CD4-positive, CD25-positive, alpha-beta regulatory T cell (primary cell): ENCODE measurements around the gene RYR2. TPM values are rescaled to one million over a fixed set of nuclear protein-coding genes. Genes with fewer than 3 reads are reported as not detected.

ENCODE experiments used
- ATAC-seq, 2 donors: fragments of 150-1000 bp; cut with Tn5 transposase; one replicate each; pipeline ENCODE4 v1.10.0; 2021; ENCODE audit warnings: low read depth in 2 of 2, moderate number of reproducible peaks in 2 of 2, moderate library complexity in 1 of 2
- DNase-seq, 3 donors: peaks; one replicate each; pipeline versions ENCODE4 v3.0.0 to v3.0.0-alpha.2; 2012 to 2022; ENCODE audit warnings: mixed read lengths in 1 of 3
- H3K27ac ChIP-seq: one replicate; pipeline ENCODE4 v1.7.0; 2013; ENCODE audit warnings: mild to moderate bottlenecking, low read length; ENCODE audit not compliant: insufficient read depth, poor library complexity, severe bottlenecking
- H3K27me3 ChIP-seq: one replicate; pipeline ENCODE4 v1.7.0; 2013; ENCODE audit warnings: low read length; ENCODE audit not compliant: control insufficient read depth, insufficient read depth
- H3K36me3 ChIP-seq: one replicate; pipeline ENCODE4 v1.7.0; 2013; ENCODE audit warnings: mild to moderate bottlenecking, low read length, moderate library complexity; ENCODE audit not compliant: control insufficient read depth, insufficient read depth
- H3K4me1 ChIP-seq: 2 replicates; pipeline ENCODE4 v1.7.0; 2013; ENCODE audit warnings: mild to moderate bottlenecking, low read length; ENCODE audit not compliant: insufficient read depth, control insufficient read depth, poor library complexity, severe bottlenecking
- H3K4me3 ChIP-seq: one replicate; pipeline ENCODE4 v1.7.0; 2013; ENCODE audit warnings: low read depth, mild to moderate bottlenecking, low read length, moderate library complexity
- H3K9me3 ChIP-seq, 2 experiments: 1 replicate in 1 of 2; 2 replicates in 1 of 2; pipeline ENCODE4 v1.7.0; 2013; ENCODE audit warnings: low read length in 2 of 2, mild to moderate bottlenecking in 1 of 2, moderate library complexity in 1 of 2; ENCODE audit not compliant: control insufficient read depth in 2 of 2
- H3K27ac Mint-ChIP-seq, 3 donors: one replicate each; pipeline ENCODE4 v1.8.0; 2020 to 2022; ENCODE audit warnings: mild to moderate bottlenecking in 3 of 3, mixed read lengths in 3 of 3, moderate library complexity in 2 of 3
- H3K27me3 Mint-ChIP-seq: one replicate; pipeline ENCODE4 v1.8.0; 2022; ENCODE audit warnings: mild to moderate bottlenecking, mixed read lengths
- H3K36me3 Mint-ChIP-seq: one replicate; pipeline ENCODE4 v1.8.0; 2020; ENCODE audit warnings: mixed read lengths
- H3K4me1 Mint-ChIP-seq, 4 donors: one replicate each; pipeline ENCODE4 v1.8.0; 2020 to 2022; ENCODE audit warnings: mixed read lengths in 4 of 4, mild to moderate bottlenecking in 1 of 4
- H3K4me3 Mint-ChIP-seq, 4 donors: one replicate each; pipeline ENCODE4 v1.8.0; 2020 to 2022; ENCODE audit warnings: mild to moderate bottlenecking in 4 of 4, mixed read lengths in 4 of 4, moderate library complexity in 3 of 4
- H3K9me3 Mint-ChIP-seq, 7 donors: one replicate each; pipeline ENCODE4 v1.8.0; 2020 to 2022; ENCODE audit warnings: mixed read lengths in 7 of 7, mild to moderate bottlenecking in 3 of 7, moderate library complexity in 2 of 7
- polyA plus RNA-seq, 4 donors: library from polyadenylated mRNA; unstranded; fragments of 300-500 nt; fragmentation: Illumina TruSeq; gene quantifications; one replicate each; pipeline ENCODE4 v1.2.3, GENCODE V29; 2021
- total RNA-seq: library from RNA; stranded (reverse); gene quantifications from one replicate; pipeline ENCODE4 v1.2.3, GENCODE V29; 2022

The RYR2 gene
- total and polyA plus RNA-seq, 5 donors from 2014 or later = 0.02 to 0.40 TPM; not detected in 3

GRCh38 chr1:237610157-237610556 lies 568.2 kb downstream of the RYR2 start:
- DNase-seq (no peak), ATAC-seq (no peak)
- Histone ChIP-seq H3K4me1 (no peaks in the 10 kb centered on the region), H3K27ac (no peak overlapping the region), H3K27me3 (no peaks in the 10 kb centered on the region), H3K36me3 (no peaks in the 10 kb centered on the region), H3K9me3 (no peaks in the 10 kb centered on the region), H3K4me3 (no peak overlapping the region)
- Mint-ChIP-seq H3K4me1 (peaks cover 0 to 5% (median 0%) of the 10 kb centered on the region in 4 donors), H3K27ac (no peak overlapping the region), H3K27me3 (no peaks in the 10 kb centered on the region), H3K4me3 (no peak overlapping the region), H3K9me3 (peaks cover 4 to 15% (median 7%) of the 10 kb centered on the region in 7 donors), H3K36me3 (no peaks in the 10 kb centered on the region)

- DNase-seq (no peak), ATAC-seq (no peak)
- no peaks in the 10 kb centered on the region for H3K4me1 Mint-ChIP-seq
- no peaks in the 10 kb centered on the region for H3K36me3 Mint-ChIP-seq
- peaks cover 0 to 22% (median 9%) of the 10 kb centered on the region in 7 donors for H3K9me3 Mint-ChIP-seq
- H3K4me3 Mint-ChIP-seq = no peak overlapping the region
- no peaks in the 10 kb centered on the region for H3K4me1 ChIP-seq
- no peak overlapping the region for H3K27ac ChIP-seq
- no peak overlapping the region for H3K4me3 ChIP-seq
- H3K27me3 ChIP-seq = no peaks in the 10 kb centered on the region
- H3K36me3 ChIP-seq = no peaks in the 10 kb centered on the region
- no peaks in the 10 kb centered on the region for H3K27me3 Mint-ChIP-seq
- H3K9me3 ChIP-seq = peaks cover 0 to 10% of the 10 kb centered on the region in 2 experiments
- no peak overlapping the region for H3K27ac Mint-ChIP-seq
Measured at GRCh38 chr1:237613984-237614383, 572.0 kb downstream of the RYR2 start.

- DNase-seq (no peak), ATAC-seq (no peak)
- Mint-ChIP-seq H3K4me3 (no peak overlapping the region), H3K9me3 (peaks cover 0 to 21% (median 7%) of the 10 kb centered on the region in 7 donors), H3K27ac (no peak overlapping the region), H3K4me1 (no peaks in the 10 kb centered on the region), H3K36me3 (no peaks in the 10 kb centered on the region), H3K27me3 (no peaks in the 10 kb centered on the region)
- H3K27me3 ChIP-seq = no peaks in the 10 kb centered on the region
- no peak overlapping the region for H3K4me3 ChIP-seq
- no peaks in the 10 kb centered on the region for H3K4me1 ChIP-seq
- H3K9me3 ChIP-seq = peaks cover 0 to 11% of the 10 kb centered on the region in 2 experiments
- H3K27ac ChIP-seq = no peak overlapping the region
- H3K36me3 ChIP-seq = no peaks in the 10 kb centered on the region
Measured at GRCh38 chr1:237619553-237619952, 577.6 kb downstream of the RYR2 start.

- Histone ChIP-seq H3K27ac (no peak overlapping the region), H3K36me3 (no peaks in the 10 kb centered on the region), H3K4me1 (no peaks in the 10 kb centered on the region), H3K27me3 (no peaks in the 10 kb centered on the region), H3K9me3 (no peaks in the 10 kb centered on the region), H3K4me3 (no peak overlapping the region)
- DNase-seq = no peak
- H3K9me3 Mint-ChIP-seq = peaks cover 2 to 7% (median 5%) of the 10 kb centered on the region in 7 donors
- no peak overlapping the region for H3K27ac Mint-ChIP-seq
- no peak overlapping the region for H3K4me3 Mint-ChIP-seq
- H3K27me3 Mint-ChIP-seq = peaks cover 4% of the 10 kb centered on the region
- H3K36me3 Mint-ChIP-seq = no peaks in the 10 kb centered on the region
- no peak for ATAC-seq
- no peaks in the 10 kb centered on the region for H3K4me1 Mint-ChIP-seq
Measured at GRCh38 chr1:237634922-237635321, 592.9 kb downstream of the RYR2 start.

GRCh38 chr1:237638555-237638954 lies 596.6 kb downstream of the RYR2 start:
- ATAC-seq (no peak), DNase-seq (no peak)
- Mint-ChIP-seq H3K4me1 (no peaks in the 10 kb centered on the region), H3K9me3 (peaks cover 1 to 7% (median 6%) of the 10 kb centered on the region in 7 donors), H3K4me3 (no peak overlapping the region), H3K36me3 (no peaks in the 10 kb centered on the region), H3K27ac (no peak overlapping the region), H3K27me3 (peaks cover 4% of the 10 kb centered on the region)
- H3K27ac ChIP-seq = no peak overlapping the region
- no peaks in the 10 kb centered on the region for H3K27me3 ChIP-seq
- H3K4me1 ChIP-seq = no peaks in the 10 kb centered on the region
- H3K4me3 ChIP-seq = no peak overlapping the region
- H3K9me3 ChIP-seq = no peaks in the 10 kb centered on the region
- no peaks in the 10 kb centered on the region for H3K36me3 ChIP-seq

- Histone ChIP-seq H3K27me3 (no peaks in the 10 kb centered on the region), H3K9me3 (no peaks in the 10 kb centered on the region), H3K4me1 (no peaks in the 10 kb centered on the region), H3K36me3 (no peaks in the 10 kb centered on the region), H3K4me3 (no peak overlapping the region), H3K27ac (no peak overlapping the region)
- H3K9me3 Mint-ChIP-seq = peaks cover 0 to 8% (median 1%) of the 10 kb centered on the region in 7 donors
- ATAC-seq (no peak), DNase-seq (no peak)
- peaks cover 4% of the 10 kb centered on the region for H3K27me3 Mint-ChIP-seq
- no peak overlapping the region for H3K27ac Mint-ChIP-seq
- no peaks in the 10 kb centered on the region for H3K36me3 Mint-ChIP-seq
- no peaks in the 10 kb centered on the region for H3K4me1 Mint-ChIP-seq
- H3K4me3 Mint-ChIP-seq = no peak overlapping the region
Measured at GRCh38 chr1:237640011-237640671, 598.2 kb downstream of the RYR2 start.

GRCh38 chr1:237640966-237641365 lies 599.0 kb downstream of the RYR2 start:
- no peak overlapping the region for H3K4me3 Mint-ChIP-seq
- DNase-seq (no peak), ATAC-seq (no peak)
- H3K27me3 Mint-ChIP-seq = peaks cover 4% of the 10 kb centered on the region
- no peaks in the 10 kb centered on the region for H3K4me1 Mint-ChIP-seq
- peaks cover 0 to 6% (median 1%) of the 10 kb centered on the region in 7 donors for H3K9me3 Mint-ChIP-seq
- H3K36me3 Mint-ChIP-seq = no peaks in the 10 kb centered on the region
- Histone ChIP-seq H3K27me3 (no peaks in the 10 kb centered on the region), H3K4me3 (no peak overlapping the region), H3K4me1 (no peaks in the 10 kb centered on the region), H3K27ac (no peak overlapping the region), H3K9me3 (no peaks in the 10 kb centered on the region), H3K36me3 (no peaks in the 10 kb centered on the region)
- H3K27ac Mint-ChIP-seq = no peak overlapping the region

- Mint-ChIP-seq H3K36me3 (no peaks in the 10 kb centered on the region), H3K27ac (no peak overlapping the region), H3K4me3 (no peak overlapping the region), H3K4me1 (no peaks in the 10 kb centered on the region), H3K27me3 (no peaks in the 10 kb centered on the region), H3K9me3 (peaks cover 0 to 4% (median 1%) of the 10 kb centered on the region in 7 donors)
- no peak for ATAC-seq
- Histone ChIP-seq H3K27me3 (no peaks in the 10 kb centered on the region), H3K9me3 (no peaks in the 10 kb centered on the region), H3K4me1 (no peaks in the 10 kb centered on the region), H3K27ac (no peak overlapping the region), H3K36me3 (no peaks in the 10 kb centered on the region), H3K4me3 (no peak overlapping the region)
- no peak for DNase-seq
Measured at GRCh38 chr1:237650809-237651208, 608.8 kb downstream of the RYR2 start.
